Measurements from ENCODE around the gene CCDC127.
"Not testable (repeated sequence)": the region's sequence is repeated elsewhere in the genome, so short reads cannot be mapped to it uniquely, and the experiment has no call there.

Gene CCDC127

DNA sequence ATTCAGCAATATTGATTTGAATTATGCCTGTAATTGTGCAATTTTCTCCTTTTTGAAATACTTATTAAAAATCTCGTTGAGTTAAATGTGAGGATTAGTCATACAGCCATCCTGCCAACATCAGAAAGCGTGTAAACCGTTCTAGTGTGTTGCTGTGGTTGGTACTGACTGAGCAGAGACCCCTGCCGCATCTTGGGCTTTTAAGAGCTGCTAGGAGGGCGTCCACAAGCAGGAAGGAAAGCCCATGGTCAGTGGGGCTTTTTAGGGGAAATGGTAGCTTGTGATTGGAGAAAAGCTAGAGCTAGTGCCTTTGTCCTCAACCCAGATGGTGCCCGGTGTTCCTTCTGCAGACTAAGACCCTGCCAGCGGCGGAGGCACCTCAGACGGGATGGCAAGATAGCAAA is 1.5 kb upstream of the CCDC127 start:
- peak overlapping the region; percentile 99 for H3K4me3 ChIP-seq (ENCODE audit: low read depth, low read length)
- TF ChIP-seq CTCF (IDR thresholded peaks at IDR 0.05; ENCODE audit: low read depth, low read length, missing control alignments): no peak
- DNase-seq (ENCODE audit: low read depth): no peak

- peak; percentile 9 for TF ChIP-seq CTCF (IDR thresholded peaks at IDR 0.05; ENCODE audit: low read depth, low read length, missing control alignments)
- peak overlapping the region; percentile 99 for H3K4me3 ChIP-seq (ENCODE audit: low read depth, low read length)
- DNase-seq (ENCODE audit: low read depth): no peak
These were observed 721 bp upstream of the CCDC127 start for GRCh38 chr5:218457-219291.

GRCh38 chr5:216076-216475 is 1.9 kb downstream of the CCDC127 start:
- not testable (repeated sequence) for H3K4me3 ChIP-seq (ENCODE audit: low read depth, low read length); DNase-seq (ENCODE audit: low read depth)

- DNase-seq (ENCODE audit: low read depth); H3K4me3 ChIP-seq (ENCODE audit: low read depth, low read length): not testable (repeated sequence)
These were observed 2.7 kb downstream of the CCDC127 start for GRCh38 chr5:215256-215655.

DNA sequence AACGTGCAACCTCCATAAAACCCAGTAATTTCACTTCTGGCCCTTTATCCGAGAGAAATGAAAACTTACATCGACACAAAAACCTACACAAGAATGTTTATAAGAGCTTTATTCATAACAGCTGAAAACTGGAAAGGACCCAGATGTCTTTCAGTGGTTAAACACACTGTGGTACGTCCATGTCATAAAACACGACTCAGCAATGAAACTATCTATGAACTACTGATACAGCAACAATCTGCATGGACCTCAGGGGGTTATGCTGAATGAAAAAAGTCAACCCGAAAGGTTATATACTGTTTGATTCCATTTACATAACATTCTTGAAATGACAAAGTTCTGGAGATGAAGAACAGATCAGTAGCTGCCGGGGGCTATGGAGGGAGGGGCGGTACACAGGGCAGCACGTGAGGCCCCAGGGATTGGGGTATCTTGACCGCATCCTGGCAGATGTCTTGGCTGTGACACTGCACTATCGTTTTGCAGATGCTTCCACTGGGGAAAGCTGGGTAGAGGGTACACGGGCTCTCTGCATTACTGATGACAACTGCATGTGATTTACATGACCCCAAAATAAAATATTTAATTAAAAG is 4.1 kb downstream of the CCDC127 start:
- TF ChIP-seq CTCF (IDR thresholded peaks at IDR 0.05; ENCODE audit: low read depth, low read length, missing control alignments): no peak
- no peak overlapping the region for H3K4me3 ChIP-seq (ENCODE audit: low read depth, low read length)
- no peak for DNase-seq (ENCODE audit: low read depth)

DNA sequence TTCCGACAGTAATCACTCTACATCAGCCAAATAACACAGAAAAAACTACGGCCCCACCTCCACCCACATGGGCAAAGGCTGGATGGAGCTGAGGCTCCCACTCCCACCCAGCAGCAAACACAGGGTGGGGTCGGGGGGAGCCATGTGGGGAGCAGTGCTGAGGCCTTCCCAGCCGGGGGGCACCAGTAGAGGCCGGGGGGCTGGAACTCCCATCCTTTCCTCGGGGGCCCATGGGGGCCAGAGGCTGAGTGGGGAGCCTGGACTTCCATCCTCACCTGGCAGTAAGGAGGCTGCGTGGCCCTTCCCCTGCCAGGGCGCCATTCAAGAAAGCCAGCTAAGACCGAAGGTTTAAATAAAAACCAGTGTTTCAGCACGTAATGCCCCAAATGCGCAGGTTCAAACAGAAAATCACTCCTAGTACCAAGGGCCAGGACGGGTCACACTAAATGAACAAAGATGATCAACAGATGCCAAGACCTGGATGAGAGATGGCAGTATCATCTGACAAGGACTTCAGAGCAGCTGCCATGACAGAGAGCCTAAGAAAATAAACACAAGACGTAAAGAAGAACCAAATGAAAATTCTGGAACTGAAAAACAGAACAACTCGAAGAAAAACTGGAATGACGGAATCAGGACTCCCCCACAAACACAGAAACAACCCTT is 9.4 kb downstream of the CCDC127 start:
- TF ChIP-seq CTCF (IDR thresholded peaks at IDR 0.05; ENCODE audit: low read depth, low read length, missing control alignments): no peak
- no peak overlapping the region for H3K4me3 ChIP-seq (ENCODE audit: low read depth, low read length)
- DNase-seq (ENCODE audit: low read depth): no peak

DNA sequence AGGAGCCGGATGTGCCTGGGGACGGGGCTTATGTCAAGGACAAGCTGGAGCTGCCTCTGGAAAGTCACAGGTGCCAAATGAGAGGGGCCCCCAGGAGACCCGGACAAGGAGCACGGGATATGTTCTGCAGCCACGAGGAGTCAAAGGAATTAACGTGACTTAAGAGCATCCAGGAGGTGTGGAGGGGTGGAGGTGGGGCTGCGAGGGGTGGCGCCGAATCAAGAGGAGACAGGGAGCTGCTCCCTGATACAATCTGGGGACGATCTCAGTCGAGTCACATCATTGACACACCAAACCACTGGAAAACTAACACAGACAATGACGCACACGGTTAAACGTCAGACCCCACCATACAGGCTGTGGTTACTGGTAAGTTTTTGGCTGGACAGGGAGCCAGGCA is 10.4 kb downstream of the CCDC127 start:
- no peak overlapping the region for H3K4me3 ChIP-seq (ENCODE audit: low read depth, low read length)
- no peak for DNase-seq (ENCODE audit: low read depth)
- no peak for TF ChIP-seq CTCF (IDR thresholded peaks at IDR 0.05; ENCODE audit: low read depth, low read length, missing control alignments)
